8988T (cell line): ENCODE results near the gene AFDN.

Experiments
- DNase-seq: peaks from one replicate; pipeline ENCODE4 v3.0.0; 2011

Gene AFDN

GRCh38 chr6:167795321-167795811, 31.3 kb upstream of the AFDN start:
- DNase-seq, result no peak

- DNase-seq, result no peak
These were observed 30.9 kb upstream of the AFDN start for GRCh38 chr6:167795874-167796191.

- DNase-seq, result no peak
These were observed 30.3 kb upstream of the AFDN start for GRCh38 chr6:167796192-167796981.

DNA sequence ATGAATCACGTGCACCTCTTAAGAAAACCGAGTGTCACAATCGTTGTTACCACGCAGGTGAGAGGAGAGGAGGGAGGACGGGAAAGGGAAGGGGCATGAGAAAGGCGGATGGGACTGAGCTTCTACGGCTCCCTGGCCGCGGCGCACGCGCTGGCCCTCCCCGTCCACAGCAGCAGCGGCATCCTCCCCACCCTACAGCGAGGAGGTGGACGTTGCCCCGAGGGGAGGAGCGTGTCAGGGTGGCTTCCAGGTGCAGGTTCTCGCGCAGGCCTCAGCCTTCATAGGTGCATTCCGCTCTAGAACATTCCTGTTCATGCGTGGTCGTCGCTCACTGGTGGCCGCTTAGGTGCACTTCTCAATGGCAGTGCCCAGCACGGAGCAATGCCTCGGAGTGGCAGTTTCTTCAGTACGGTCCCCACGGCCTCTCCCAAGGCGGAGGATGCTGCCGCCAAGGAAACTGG, 29.7 kb upstream of the AFDN start:
- DNase-seq, result no peak

- DNase-seq, result no peak
These were observed 29.0 kb upstream of the AFDN start for GRCh38 chr6:167797476-167798265.

GRCh38 chr6:167798453-167798852, 28.3 kb upstream of the AFDN start:
- DNase-seq, result no peak

- no peak for DNase-seq
These were observed 27.5 kb upstream of the AFDN start for GRCh38 chr6:167799033-167799821.

DNA sequence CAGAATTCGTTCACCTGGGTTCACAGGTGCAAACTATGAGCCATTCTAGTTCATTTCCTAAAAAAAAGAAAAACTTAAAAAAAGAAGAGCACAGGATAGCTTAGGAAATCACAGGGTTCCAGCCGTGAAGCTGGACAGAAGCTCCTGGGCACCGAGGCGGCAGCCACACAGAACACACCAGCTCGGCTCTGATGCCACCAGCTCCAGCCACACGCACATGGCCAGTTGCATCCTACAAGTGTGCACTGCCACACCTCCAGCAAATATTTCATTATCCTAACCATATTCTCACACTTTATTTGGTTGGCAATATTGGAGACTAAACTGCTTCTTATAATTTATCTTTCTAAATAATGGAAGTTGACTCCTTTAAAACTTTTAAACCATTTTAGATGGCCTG, 26.2 kb upstream of the AFDN start:
- no peak for DNase-seq

GRCh38 chr6:167801263-167801662, 25.4 kb upstream of the AFDN start:
- no peak for DNase-seq

DNA sequence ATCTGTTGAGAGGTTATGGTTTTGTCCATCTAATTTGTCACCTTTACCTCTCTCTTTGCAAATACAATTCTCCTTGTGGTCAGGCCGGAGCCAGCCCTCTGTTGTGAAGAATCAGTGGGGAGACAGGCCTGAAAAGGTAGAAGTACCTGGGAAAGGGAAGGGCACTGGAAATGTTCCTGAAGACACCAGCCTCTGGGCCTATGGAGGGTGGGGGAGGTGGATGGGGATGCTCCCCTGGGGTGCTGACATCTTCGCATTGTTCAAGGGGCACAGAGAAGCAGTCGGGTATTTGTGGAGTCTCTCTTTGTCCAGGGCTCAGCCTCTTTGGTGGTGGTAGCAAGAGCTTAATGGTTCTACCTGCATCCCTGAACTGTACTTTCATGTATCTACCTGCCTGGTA, 24.4 kb upstream of the AFDN start:
- DNase-seq, result no peak

GRCh38 chr6:167803816-167804215, 22.9 kb upstream of the AFDN start:
- DNase-seq, result no peak

DNA sequence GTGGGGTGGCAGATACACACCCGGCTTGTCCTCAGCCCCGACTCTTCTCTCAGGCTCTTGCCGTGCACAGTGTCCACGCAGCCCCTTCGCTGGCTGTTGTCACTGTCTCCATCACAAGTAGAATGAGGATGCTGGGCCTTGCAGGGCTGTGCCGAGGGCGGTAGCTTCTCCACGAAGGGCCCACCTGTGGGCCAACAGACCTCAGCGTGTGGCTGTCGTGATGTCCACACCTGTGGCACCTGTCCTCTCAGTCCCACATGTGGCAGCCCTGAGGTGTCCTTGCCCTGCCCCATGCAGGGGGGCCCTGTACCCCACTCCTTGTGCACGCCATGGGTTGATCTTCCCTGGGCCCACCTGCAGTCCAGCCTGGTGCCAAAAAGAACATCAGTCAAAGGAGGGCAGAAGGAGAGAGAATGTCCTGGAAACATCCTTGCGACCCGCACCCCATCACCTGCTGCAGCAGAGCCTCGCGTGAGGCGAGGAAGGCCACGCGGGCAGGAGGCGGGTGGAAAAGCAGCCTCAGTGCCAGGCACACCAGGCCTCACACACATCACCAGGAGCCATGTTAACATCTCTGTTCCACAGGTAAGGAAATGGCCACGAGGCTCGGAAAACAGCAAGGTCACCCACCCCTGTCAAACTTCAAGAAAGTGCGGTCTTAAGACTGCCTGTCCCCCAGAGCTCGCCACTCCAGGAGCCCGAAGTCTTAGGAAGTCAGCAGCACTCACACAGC, 22.3 kb upstream of the AFDN start:
- no peak for DNase-seq

- DNase-seq, result no peak
These were observed 21.2 kb upstream of the AFDN start for GRCh38 chr6:167805349-167806060.

DNA sequence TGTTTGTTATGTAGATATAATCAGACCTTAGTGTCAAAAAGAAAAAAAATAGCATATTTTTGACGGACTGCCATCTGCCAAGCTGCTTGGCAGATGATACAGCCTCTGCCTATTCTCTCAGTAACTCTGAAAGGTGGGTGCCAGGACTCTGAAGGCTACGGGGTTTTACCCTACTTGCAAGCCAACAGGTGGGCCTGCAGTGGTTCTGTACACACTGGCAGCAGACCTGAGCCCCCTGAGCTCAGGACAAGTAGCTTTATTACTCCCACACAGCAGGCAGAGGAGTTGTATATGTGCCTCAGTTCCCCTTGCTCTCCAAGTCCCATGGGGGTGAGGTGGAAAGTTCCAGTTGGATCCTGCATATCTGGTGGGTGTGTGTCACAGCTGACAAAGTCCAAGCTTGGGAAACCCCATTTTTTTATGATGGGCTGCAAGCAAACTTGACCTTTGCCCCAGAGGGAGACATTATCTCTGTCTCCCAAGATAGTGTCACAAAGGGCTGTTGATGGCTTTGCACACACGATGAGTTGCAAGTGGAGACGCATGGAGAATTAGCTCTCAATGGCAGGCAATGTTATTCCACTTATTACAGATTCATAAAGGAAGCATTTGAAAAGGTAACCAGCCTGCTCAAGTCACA, 20.5 kb upstream of the AFDN start:
- DNase-seq, result no peak

- no peak for DNase-seq
These were observed 19.5 kb upstream of the AFDN start for GRCh38 chr6:167807200-167807599.

DNA sequence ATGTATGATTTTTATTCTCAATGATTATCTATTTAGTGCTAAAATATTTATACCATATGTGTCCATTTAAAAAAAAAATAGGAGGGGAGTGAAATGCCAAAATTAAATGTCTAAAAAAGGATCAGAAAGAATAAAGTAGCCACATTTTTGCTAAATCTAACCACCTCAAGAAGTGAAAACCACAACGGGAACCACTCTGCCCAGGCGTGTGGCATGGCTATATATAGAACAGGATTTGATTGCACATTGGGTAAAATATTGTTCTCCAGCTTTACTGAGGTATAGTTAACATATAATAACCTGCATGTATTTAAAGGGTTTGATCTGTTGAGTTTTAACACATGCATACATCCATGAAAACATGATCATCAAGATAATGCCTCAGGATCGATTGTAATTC, 19.0 kb upstream of the AFDN start:
- no peak for DNase-seq

GRCh38 chr6:167811040-167811439, 15.7 kb upstream of the AFDN start:
- no peak for DNase-seq

DNA sequence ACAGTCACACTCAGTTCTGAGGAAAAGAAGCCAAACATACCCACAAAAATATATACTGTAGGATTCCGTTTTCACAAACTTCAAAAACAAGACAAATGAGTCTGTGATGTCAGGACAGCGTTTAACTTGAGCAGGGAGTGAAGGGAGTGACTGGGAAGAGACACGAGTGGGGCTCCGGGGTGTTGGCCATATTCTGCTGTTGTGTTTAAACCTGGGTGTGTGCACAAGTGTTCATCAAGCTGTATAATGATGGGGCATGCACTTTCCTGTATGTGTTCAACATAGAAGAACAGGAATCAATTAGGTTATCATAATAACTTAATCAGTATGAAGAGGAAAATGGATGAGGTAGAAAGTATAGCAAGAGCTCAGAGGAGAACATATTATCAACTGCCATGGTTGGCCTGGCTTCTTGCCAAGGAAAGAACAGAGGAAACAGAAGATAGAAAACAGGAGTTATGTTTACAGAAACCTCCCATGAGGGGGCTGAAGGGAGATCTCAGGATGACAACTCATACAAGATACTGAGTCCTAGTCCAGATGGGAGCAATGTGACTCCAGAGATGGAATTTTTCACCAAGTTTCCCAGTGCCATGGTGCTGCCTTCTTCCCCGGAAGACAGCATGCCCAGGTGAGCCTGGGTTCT, 15.1 kb upstream of the AFDN start:
- DNase-seq, result no peak

DNA sequence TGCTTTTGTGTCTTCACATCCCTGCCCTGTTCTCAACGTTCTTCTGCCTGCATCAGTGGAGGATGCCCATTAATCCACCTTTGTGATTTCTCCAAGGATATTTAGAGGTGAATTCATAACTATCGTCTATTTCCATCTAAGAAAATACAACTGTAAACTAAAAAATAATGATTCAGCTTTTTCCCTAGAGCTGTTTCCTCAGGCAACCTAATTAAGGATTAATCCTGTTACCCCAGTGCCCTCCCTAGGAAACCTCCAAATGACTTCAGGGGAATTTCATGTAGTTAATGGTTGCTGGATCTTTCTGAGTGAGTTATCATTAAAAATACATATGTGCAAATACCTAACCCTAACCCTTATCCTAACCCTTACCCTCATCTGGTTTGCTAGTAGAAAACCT, 14.6 kb upstream of the AFDN start:
- DNase-seq, result no peak

GRCh38 chr6:167815296-167815980, 11.3 kb upstream of the AFDN start:
- peak; percentile 42 for DNase-seq
